Iris pigment epithelial cell (primary cell): ENCODE measurements around the gene ATP9A.
"Not testable (repeated sequence)": the region's sequence is repeated elsewhere in the genome, so short reads cannot be mapped to it uniquely, and the experiment has no call there.

Experiments
- DNase-seq: peaks from one replicate; pipeline ENCODE4 v3.0.0-alpha.2; 2011; ENCODE audit warnings: low read depth

The ATP9A gene

DNA sequence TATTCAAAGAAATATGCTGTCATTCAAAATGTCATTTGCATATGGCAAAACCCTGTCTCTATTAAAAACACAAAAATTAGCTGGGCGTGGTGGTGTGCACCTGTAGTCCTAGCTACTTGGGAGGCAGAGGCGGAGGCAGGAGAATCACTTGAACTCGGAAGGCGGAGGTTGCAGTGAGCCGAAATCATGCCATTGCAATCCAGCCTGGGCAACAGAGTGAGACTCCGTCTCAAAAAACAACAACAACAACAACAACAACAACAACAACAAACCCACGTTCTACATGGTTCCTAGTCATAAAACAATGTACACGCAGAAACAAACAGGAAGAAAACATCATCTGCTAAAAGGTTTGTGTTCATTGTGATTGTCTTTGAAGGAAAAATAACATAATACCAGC is 15.0 kb downstream of the ATP9A start:
- DNase-seq = not testable (repeated sequence)

DNA sequence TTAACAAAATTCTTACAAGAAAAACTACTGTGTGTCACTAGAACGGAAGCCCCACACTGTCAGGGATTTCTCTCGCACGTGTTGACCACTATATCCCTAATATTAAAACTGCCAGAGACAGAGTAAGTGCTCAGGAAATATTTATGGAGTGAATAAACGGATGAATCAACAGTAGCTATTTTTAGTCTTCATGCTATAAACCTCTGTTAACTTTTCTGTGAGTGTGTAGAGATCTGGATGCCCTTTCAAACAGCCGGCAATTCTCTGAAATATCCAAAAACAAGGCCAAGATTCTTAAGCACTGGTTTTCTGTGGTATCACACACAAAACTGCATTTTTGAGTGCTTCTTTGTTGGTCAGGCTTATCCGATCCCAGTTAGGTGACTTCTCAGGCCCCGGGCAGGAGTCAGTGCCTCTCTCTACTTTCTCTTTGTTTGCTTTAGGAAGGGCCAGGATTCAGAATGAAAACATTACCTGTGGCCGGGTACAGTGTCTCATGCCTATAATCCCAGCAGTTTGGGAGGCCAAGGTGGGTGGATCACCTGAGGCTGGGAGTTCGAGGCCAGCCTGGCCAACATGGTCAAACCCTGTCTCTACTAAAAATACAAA is 15.7 kb downstream of the ATP9A start:
- peak; percentile 80 for DNase-seq

DNA sequence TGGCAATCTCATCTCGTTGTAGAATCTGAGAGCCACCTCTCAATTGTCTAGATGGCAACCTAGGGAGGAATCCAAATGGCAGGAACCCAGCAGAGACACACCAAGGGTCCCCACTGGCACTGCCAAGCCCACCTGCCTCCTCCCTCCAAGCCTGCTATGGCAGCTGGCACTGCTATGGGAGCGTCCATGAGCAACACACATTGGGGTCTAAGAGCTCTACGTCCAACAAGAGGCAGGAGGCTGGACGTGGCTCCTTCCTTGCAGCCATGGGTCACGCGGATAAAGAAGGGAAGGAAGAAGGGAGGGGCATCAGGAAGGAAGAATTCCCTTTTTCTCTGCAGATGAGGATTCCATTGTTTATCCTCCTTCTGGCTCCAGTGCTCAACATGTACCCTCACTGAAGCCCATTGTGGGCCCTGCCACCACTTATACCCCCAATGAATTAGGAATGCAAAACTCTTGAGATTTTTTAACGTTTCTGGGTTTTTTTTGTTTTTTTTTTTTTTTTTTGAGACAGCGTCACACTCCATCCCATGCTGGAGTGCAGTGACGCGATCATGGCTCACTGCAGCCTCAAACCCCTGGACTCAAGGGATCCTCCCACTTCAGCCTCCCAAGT is 17.3 kb downstream of the ATP9A start:
- no peak for DNase-seq

DNA sequence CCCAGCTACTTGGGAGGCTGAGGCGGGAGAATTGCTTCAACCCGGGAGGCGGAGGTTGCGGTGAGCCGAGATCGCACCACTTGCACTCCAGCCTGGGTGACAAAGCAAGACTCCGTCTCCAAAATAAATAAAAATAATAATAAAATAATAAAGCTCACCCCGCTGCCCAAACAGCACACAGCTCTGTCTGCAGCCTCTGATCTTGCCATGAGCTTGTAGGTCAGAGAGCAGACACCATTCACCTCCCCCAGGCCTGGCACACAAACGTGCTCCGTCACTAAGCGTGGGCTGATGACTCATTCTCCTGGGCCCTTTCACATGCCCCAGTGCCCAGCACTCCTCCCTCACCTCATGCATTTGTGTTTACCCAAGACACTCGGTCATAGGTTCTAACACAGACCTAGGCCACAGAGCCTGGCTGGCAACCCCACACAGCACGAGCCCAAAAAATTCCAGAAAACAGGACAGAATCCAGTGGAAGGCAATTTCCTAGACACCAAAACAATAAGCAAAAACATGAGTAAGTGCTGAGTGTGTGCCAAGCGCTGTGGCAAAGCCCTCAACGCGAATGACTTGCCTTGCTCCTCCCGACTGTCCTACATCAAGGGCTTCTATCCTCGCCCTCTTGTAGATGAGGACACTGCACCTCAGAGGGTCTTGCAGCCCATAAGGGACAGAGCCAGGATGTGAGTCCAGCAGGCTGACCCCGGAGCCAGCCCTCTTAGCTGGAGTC is 18.0 kb downstream of the ATP9A start:
- DNase-seq = peak; percentile 80

DNA sequence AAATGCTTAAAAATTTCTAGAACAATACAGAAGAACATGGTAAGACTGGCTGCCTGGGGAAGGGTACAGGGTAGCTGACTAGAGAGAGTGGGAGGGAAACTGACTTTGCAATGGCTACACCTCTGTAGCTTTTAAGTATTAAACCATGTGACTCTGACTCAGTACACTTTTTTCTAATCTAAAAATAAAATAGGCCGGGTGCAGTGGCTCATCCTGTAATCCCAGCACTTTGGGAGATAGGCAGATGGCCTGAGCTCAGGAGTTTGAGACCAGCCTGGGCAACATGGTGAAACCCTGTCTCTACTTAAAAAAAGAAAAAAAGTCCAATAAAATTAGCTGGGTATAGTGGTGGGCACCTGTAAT is 18.5 kb downstream of the ATP9A start:
- DNase-seq = peak; percentile 54

DNA sequence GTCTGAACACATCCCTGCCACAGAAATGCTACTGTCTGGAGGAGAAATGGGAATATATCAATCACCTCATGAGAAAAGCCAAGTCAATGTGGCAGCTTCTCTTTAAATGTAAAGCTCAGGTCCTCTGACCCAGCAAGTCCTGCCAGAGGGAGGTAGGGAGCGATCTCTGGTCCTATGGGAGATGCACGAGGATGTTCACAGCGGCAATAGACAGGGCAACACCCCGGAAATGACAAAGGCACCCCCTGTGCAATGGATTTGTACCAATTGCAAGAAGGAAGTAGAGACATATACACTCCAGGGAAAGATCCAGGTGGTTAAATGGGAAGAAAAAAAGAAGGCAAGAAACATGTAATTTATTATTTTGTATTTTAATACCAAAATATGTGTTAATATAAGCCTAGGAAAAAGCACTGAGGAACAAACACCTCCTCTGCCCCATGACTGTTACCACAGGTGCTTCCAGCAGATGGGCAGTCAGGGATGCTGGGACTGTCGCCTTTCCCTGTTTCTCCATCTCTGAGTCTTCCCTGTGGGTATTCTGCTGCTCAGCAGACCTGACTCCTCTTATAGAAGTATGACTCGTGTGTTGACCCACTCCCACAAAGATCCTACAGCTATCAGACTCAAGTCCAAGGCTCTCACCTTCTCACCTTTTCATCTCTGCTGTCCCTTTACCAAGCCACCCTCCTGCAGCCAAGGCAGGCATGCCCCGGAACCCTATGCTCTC is 20.8 kb downstream of the ATP9A start:
- DNase-seq = no peak

DNA sequence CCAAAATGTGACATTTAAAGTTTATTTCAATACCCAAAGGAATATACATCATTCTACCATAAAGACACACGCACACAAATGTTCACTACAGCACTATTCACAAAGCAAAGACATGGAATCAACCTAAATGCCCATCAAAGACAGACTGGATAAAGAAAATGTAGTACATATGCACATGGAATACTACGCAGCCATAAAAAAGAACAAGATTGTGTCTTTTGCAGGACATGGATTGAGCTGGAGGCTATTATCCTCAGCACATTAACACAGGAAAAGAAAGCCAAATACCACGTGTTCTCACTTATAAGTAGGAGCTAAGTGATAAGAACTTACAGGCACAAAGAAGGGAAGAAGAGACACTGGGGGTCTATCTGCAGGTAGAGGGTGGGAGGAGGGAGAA is 22.4 kb downstream of the ATP9A start:
- no peak for DNase-seq

DNA sequence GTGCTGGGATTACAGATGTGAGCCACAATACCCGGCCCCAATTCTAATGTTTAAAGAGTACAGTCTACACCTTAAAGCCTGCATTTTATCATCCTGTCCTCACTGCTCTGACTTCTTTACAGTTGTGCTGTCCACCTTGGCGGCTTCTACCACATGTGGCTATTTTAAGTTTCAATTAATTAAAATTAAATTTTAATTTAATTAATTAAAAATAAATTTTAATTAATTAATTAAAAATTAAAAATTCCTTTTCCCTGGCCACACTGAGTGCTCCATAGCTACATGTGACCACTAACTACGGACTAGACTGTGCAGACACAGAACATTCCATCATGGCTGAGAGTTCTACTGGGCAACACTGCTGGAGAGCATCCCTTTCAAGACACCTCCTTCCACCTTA is 27.4 kb downstream of the ATP9A start:
- DNase-seq = no peak

DNA sequence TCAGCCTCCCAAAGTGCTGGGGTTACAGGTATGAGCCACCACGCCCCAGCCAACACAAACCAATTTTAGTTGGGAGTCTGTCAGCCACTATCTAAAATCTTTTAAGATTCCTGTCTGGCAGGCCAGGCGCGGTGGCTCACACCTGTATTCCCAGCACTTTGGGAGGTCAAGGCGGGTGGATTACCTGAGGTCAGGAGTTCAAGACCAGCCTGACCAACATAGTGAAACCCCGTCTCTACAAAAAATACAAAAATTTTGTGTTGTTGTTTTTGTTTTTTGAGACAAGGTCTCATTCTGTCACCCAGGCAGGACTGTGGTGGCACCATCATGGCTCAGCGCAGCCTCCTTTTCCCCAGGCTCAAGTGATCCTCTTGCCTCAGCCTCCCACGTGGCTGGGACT is 27.9 kb downstream of the ATP9A start:
- not testable (repeated sequence) for DNase-seq

DNA sequence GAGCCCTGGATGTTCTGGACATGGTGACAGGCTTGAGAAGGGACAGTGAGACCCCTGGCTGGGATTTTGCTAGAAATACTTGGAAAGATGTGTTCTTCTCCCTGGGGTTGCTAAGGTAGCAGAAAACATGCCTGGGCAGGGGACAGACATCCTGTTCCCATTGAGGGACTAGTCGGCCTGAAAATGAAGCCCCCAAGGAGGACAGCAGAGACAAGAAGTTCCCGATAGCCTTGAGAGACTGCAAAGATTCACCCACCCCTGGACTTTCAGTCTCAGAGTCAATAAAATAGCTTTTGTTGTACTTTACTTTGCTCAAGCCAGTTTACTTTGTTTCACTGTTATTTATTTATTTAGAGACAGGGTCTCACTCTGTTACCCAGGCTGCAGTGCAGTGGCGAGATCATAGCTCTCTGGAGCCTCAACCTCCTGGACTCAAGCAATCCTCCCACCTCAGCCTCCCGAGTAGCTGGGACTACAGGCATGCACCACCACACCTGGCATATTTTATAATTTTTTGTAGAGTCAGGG is 28.4 kb downstream of the ATP9A start:
- no peak for DNase-seq

DNA sequence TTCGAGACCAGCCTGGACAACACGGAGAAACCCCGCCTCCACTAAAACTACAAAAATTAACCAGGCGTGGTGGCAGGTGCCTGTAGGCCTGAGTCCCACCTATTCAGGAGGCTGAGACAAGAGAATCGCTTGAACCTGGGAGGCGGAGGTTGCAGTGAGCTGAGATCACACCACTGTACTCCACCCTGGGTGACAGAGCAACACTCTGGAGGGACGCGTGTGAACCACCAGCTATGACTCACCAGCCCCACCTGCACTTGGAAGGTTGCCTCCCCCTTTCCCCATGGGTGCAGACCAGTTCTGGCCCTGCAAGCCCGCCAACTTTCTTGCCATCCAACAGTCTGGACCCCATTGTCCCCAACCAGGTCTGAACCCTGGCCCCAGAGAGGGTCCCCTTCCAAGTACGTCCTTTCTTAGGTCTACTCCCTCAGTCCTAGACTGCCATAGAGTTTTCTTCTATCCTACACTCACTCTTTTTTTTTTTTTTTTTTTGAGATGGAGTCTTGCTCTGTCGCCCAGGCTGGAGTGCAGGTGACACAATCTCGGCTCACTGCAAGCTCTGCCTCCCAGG is 29.2 kb downstream of the ATP9A start:
- DNase-seq = no peak

DNA sequence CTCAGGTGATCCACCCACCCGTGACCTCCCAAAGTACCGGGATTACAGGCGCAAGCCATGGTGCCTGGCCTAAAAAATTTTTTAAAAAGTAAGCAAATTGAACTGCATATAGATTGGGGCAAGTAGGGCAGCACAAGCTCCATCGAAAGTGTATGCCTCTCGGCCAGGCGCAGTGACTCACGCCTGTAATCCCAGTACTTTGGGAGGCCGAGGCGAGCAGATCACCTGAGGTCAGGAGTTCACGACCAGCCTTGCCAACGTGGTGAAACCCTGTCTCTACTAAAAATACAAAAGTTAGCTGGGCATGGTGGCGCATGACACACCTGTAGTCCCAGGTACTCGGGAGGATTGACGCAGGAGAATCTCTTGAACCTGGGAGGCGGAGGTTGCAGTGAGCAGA is 29.9 kb downstream of the ATP9A start:
- DNase-seq = not testable (repeated sequence)

DNA sequence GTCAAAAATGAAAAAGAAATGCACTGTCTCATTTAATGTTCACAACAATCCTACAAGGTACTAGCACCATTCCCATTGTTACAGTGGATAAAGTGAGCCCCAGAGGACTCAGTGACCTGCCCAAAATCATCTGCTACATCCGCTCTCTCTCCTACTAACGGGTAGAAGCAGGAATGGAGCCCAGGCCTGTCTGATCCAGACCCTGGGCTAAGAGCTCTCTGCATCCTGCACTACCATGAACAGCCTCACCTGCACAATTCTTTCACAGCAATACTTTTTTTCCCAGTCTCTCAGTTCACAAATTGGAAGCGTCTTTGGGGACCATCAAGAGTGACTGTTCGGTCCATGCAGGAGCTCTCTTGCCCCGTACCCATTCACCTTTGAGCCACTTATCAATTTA is 31.2 kb downstream of the ATP9A start:
- DNase-seq = no peak

DNA sequence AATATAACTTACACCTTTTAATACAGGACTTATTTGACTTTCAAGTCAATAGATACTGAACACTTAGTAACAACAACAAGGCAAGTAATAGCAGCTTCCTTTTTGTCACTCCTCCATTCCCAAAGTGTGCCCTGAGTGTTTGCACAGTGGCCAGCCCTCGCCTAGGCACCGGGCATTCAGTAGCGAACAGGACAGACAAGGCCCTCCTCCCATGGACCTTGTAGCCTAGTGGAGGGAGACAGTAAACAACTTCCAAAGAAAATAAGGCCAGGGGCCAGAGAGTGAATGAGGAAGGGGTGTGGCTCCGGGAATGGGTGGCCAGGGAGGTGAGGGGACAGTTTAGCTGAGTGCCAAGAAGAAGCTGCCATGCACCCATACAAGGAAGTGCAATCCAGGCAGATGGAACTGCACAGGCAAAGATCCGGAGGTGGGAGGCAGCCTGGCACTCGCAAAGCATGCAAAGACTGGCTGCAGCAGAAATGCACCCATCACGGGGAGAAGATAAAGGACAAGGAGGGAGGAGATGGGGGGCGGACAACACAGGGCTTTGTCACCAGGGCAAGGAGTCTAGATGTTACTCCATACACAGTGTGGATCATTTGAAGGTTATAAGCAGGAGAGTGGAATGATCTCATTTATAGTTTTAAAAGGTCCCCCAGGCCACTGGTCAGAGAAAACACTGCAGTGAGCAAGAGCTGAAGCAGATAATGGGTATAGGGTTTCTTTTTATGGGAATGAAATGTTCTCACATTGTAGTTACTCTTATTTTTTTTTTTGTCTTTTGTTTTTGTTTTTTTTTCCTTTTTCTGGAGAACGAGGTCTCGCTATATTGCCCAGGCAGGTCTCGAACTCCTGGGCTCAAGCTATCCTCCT is 32.2 kb downstream of the ATP9A start:
- no peak for DNase-seq

DNA sequence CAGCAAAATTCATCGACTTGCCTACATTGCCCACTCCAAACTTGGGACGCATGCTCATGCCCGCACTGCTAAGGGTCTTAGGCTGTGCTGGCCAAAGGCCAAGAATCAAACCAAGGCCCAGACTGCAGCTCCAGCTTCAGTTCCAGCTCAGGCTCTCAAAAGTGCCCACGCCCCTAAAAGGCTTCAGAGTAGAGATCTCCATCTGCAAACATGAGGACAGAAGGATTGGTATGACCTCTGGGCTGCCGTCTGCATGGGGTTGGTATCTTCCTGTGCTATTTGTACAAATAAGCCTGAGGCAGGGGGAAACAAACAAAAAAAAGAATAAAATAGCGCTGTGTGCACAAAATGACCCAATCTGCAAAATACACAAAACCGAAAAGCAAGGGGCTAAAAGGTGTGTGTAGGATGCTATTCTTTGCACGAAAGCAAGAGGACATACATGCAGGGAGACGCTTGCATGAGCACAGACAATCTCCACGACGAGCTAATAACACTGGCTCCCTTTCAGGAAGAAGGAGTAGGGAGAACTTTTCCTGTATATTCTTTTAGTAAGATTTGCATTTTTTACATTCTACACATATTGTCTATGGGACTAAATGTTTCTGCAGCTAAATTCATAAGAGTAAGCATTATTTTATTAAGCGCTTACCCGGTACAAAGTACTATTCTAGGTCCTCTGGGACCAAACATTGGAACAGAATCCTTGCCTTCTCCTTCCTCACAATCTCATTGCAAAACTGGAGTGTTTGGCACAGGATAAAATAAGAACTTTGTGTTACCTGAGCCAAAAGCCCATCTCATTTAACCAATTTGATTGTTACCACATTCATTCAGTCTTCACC is 33.1 kb downstream of the ATP9A start:
- no peak for DNase-seq

DNA sequence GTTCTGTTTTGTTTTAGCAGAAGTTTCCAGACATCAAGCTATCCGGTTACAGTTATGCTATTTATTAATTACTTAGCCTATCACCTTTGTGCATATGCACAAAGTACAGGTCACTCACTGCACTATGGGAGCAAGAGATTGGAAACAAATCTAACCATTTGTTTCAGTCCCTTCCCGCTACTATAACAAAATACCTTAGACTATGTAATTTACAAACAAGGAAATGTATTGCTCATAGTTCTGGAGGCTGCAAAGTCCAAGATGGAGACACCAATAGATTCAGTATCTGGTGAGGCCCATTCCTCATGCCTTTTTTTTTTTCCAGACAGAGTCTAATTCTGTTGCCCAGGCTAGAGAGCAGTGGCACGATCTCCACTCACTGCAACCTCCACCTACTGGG is 35.1 kb downstream of the ATP9A start:
- no peak for DNase-seq

DNA sequence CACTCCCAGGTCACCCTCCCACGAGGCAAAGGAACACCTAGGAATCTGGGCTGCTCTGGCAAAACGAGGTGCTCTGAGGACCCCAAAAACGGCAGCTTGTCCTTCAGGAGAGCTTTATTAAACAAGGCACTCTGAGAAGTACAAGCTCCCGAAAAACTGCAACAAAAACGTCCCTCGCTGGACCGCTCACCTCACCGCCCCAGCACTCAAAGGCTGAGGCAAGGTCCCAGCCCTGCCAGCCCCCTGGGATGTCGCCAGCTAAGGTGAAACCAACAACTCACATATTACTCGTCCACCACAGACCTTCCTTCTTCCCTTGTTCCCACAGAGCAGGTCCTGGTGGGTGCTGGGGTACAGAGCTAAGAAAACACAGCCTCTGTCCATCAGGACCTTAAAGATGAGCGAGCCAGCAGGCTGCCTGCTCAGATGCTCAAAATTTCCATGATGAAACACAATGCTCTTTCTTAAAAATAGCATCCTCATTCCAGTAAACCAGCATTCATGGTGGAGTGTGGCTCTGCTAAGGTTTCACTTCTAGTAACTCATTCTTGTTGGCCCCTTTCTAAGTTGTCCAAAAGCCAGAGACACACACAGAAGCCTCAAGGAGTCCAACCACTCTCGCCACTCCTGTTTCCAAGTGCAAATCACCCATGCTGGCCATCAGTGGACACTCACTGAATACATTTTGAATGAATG is 35.9 kb downstream of the ATP9A start:
- DNase-seq = peak; percentile 48

DNA sequence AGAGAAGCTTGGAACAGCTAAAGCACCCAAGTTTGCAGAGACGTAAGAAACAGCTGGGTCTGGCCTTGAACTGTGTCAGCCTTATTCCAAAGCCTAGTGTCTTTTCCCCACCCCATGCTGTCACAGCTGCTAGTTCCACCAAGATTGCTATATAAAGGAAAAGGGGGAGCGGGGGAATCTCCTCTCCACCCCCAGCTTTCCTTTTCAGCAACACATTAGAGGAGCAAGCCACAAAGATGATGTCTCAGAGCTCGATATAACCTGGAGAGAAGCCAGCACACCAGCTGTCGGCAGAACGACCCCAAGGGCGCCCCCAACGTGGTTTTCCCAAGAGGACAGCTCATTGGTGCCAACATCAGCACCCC is 36.5 kb downstream of the ATP9A start:
- DNase-seq = no peak

DNA sequence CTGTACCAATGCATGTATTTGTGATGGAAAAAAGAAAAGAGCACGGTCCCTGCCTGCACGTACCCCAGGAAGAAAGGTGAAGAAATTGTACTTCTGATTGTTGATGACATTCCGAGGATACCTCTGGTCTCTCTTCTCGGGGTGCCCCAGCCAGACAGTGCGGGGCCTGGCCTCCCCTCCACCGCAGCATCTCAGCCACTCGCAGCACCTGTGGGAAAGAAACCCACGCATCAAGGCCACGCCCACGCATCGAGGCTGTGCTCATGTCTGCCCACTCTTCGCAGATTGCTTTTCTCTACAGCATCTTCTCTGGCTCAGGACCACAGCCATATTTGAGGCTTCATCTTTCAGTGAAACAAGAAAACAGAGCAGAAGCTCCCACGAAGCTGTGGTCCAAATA is 38.4 kb downstream of the ATP9A start:
- no peak for DNase-seq

DNA sequence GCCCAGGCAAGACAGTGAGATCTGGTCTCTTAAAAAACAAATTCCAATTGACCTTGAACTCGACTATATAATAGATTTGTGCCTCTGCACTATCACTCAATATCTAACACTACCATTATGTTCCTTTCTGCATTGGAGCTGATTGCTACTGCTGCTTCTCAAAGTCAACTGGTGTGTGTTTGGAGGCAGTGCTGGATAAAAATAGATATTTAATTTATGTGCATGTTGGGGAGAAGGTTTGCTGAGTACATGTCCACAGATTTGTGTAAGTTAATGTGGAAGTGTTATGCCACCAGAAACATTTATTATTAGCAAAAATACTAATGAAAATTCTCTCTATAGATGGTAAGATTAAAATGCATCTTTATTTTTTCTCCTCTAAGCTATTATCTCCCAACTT is 39.5 kb downstream of the ATP9A start:
- DNase-seq = no peak
